ENCODE results near the gene SGCB. TPM values are rescaled to one million over a fixed set of nuclear protein-coding genes. Genes with fewer than 3 reads are reported as not detected.
A peak's percentile ranks its signal among the peaks of the same experiment; 100 is the strongest.

The SGCB gene
- total RNA-seq, 2 donors from 2014 or later = 5.3 to 9.3 TPM

- 24 to 34% methylated on average over 10 of the region's 10 CpGs for WGBS, 2 donors
- intact Hi-C loops (cut with DNase I) = no loop called here
- H3K4me1 ChIP-seq = peaks cover 3% of the 10 kb centered on the region
- H3K4me3 ChIP-seq = no peak overlapping the region
- no peaks in the 10 kb centered on the region for H3K36me3 ChIP-seq (replicated peaks in 1 of 2; ENCODE audit: insufficient read depth in 1 of 2, low read depth in 2 of 2)
- no peak for TF ChIP-seq POLR2A (IDR thresholded peaks at IDR 0.05)
- TF ChIP-seq, protein P1, sequence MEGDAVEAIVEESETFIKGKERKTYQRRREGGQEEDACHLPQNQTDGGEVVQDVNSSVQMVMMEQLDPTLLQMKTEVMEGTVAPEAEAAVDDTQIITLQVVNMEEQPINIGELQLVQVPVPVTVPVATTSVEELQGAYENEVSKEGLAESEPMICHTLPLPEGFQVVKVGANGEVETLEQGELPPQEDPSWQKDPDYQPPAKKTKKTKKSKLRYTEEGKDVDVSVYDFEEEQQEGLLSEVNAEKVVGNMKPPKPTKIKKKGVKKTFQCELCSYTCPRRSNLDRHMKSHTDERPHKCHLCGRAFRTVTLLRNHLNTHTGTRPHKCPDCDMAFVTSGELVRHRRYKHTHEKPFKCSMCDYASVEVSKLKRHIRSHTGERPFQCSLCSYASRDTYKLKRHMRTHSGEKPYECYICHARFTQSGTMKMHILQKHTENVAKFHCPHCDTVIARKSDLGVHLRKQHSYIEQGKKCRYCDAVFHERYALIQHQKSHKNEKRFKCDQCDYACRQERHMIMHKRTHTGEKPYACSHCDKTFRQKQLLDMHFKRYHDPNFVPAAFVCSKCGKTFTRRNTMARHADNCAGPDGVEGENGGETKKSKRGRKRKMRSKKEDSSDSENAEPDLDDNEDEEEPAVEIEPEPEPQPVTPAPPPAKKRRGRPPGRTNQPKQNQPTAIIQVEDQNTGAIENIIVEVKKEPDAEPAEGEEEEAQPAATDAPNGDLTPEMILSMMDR (IDR thresholded peaks at IDR 0.05) = no peak
- no peak for DNase-seq
- ATAC-seq = peak; percentile 48
- no peak overlapping the region for H3K27ac ChIP-seq
- no peaks in the 10 kb centered on the region for H3K27me3 ChIP-seq
- H3K9me3 ChIP-seq = no peaks in the 10 kb centered on the region
Observed at GRCh38 chr4:52071791-52072546, 33.9 kb upstream of the SGCB start.

DNA sequence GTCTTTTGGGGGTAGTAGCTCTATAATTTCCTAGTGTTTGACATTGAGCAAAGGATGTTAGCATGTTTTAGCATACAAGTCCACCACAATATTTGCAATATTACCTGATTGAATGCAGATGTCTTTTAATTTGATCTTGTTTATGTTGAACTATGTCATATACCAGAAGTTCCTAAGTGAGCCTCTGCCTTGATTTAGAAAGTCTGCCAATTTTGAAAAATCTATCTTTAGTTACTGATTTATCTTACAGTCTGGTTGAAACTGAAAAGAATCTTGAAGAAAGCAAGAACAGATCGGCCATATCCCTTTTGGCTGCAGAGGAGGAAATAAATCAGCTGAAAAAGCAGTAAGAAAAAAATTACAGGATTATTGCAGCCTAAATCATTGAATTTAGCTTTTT lies 31.5 kb upstream of the SGCB start:
- H3K4me3 ChIP-seq = no peak overlapping the region
- H3K27ac ChIP-seq = no peak overlapping the region
- ATAC-seq (no peak), DNase-seq (no peak)
- intact Hi-C loops (cut with DNase I) = no loop called here
- no peaks in the 10 kb centered on the region for H3K9me3 ChIP-seq
- H3K36me3 ChIP-seq (replicated peaks in 1 of 2; ENCODE audit: insufficient read depth in 1 of 2, low read depth in 2 of 2) = no peaks in the 10 kb centered on the region
- no peaks in the 10 kb centered on the region for H3K4me1 ChIP-seq
- 28 to 36% methylated on average over 1 of the region's 1 CpG for WGBS, 2 donors
- TF ChIP-seq, protein P1 (IDR thresholded peaks at IDR 0.05) = no peak
- TF ChIP-seq POLR2A (IDR thresholded peaks at IDR 0.05) = no peak
- no peaks in the 10 kb centered on the region for H3K27me3 ChIP-seq

GRCh38 chr4:52059372-52059771 lies 21.3 kb upstream of the SGCB start:
- peak; percentile 68 for ATAC-seq
- H3K4me3 ChIP-seq = no peak overlapping the region
- peak overlapping the region in 2 of 4 donors; percentile 30 to 47 for H3K27ac ChIP-seq
- intact Hi-C loops (cut with DNase I) = no loop called here
- H3K9me3 ChIP-seq = no peaks in the 10 kb centered on the region
- no peaks in the 10 kb centered on the region for H3K27me3 ChIP-seq
- TF ChIP-seq, protein P1 (IDR thresholded peaks at IDR 0.05) = no peak
- no peak for TF ChIP-seq POLR2A (IDR thresholded peaks at IDR 0.05)
- no peaks in the 10 kb centered on the region for H3K36me3 ChIP-seq (replicated peaks in 1 of 2; ENCODE audit: insufficient read depth in 1 of 2, low read depth in 2 of 2)
- peaks cover 14% of the 10 kb centered on the region for H3K4me1 ChIP-seq
- peak in 1 of 4 donors; percentile 33 for DNase-seq
- whole genome bisulfite sequencing, 2 donors = 32 to 57% methylated on average over 3 of the region's 3 CpGs

- ATAC-seq (no peak), DNase-seq (no peak)
- 87% methylated on average over 1 of the region's 1 CpG for WGBS, 2 donors
- intact Hi-C loops (cut with DNase I) = no loop called here
- Histone ChIP-seq H3K27me3 (no peaks in the 10 kb centered on the region), H3K4me1 (peaks cover 14% of the 10 kb centered on the region), H3K36me3 (replicated peaks in 1 of 2; ENCODE audit: insufficient read depth in 1 of 2, low read depth in 2 of 2) (no peaks in the 10 kb centered on the region), H3K27ac (no peak overlapping the region), H3K4me3 (no peak overlapping the region), H3K9me3 (no peaks in the 10 kb centered on the region)
- TF ChIP-seq, protein P1 (IDR thresholded peaks at IDR 0.05) = no peak
- no peak for TF ChIP-seq POLR2A (IDR thresholded peaks at IDR 0.05)
Observed at GRCh38 chr4:52058275-52058674, 20.2 kb upstream of the SGCB start.

DNA sequence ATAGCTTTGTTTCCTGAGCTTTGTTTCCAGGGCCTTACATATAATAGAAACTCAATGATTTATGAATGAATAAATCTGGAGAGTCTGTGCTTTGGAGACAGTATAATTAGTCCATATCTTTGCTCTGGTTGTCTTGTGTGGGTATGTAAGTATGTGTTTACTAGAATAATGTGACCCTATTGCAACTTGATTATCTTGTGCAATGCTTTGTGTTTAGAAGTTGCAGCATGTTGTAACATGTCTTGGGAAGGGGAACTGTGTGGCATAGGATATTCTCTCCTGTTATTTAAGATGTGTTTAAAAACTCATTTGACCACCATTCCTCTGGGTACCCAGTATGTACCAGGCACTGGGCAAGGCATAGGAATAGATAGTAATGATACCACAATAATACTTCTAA lies 19.1 kb upstream of the SGCB start:
- intact Hi-C loops (cut with DNase I) = no loop called here
- Histone ChIP-seq H3K36me3 (replicated peaks in 1 of 2; ENCODE audit: insufficient read depth in 1 of 2, low read depth in 2 of 2) (no peaks in the 10 kb centered on the region), H3K4me1 (peaks cover 14% of the 10 kb centered on the region), H3K27ac (no peak overlapping the region), H3K9me3 (no peaks in the 10 kb centered on the region), H3K27me3 (no peaks in the 10 kb centered on the region), H3K4me3 (no peak overlapping the region)
- ATAC-seq (no peak), DNase-seq (no peak)
- TF ChIP-seq POLR2A (IDR thresholded peaks at IDR 0.05) = no peak
- TF ChIP-seq, protein P1 (IDR thresholded peaks at IDR 0.05) = no peak
